Caco-2 (cell line): ENCODE data around the gene SHB. TPM values are rescaled to one million over a fixed set of nuclear protein-coding genes. Genes with fewer than 3 reads are reported as not detected.

ENCODE experiments used
- BruUV-seq: library from RNA; stranded (reverse); fragments of 400-500 nt; replicated peaks from 2 replicates; lab custom pipeline; 2021; lab: Mats Ljungman, UMichigan
- CTCF ChIA-PET: fragments of 300-600 bp; sonication (Branson Sonifier 250); formaldehyde crosslinking; loops from one replicate; lab custom pipeline; 2022; ENCODE audit warnings: antibody characterized with exemption; lab: Charles Lee
- POLR2A ChIA-PET: fragments of 300-600 bp; sonication (Branson Sonifier 250); formaldehyde crosslinking; loops from one replicate; lab custom pipeline; 2022; ENCODE audit warnings: antibody characterized with exemption; lab: Charles Lee
- DNase-seq, 2 experiments: peaks; one replicate each; pipeline versions ENCODE4 v3.0.0 to v3.0.0-alpha.2; 2020 to 2022
- H3K27me3 ChIP-seq: replicated peaks from 2 replicates; pipeline ENCODE4 v1.6.0; 2011; ENCODE audit warnings: low read length; ENCODE audit not compliant: control insufficient read depth, insufficient read depth
- H3K36me3 ChIP-seq: 2 replicates; pipeline ENCODE4 v1.5.1; 2011; ENCODE audit warnings: low read length; ENCODE audit not compliant: control insufficient read depth, insufficient read depth
- H3K4me1 ChIP-seq: fragments of 250-450 bp; sonication (Bioruptor Pico); 2 replicates; pipeline ENCODE4 v1.5.1; 2020; ENCODE audit warnings: mild to moderate bottlenecking
- H3K4me3 ChIP-seq: 2 replicates; pipeline ENCODE4 v1.5.1; 2011; ENCODE audit warnings: low read depth, mild to moderate bottlenecking, control low read depth, low read length
- H3K9me3 ChIP-seq: fragments of 250-450 bp; sonication (Bioruptor Pico); 2 replicates; pipeline ENCODE4 v1.5.1; 2020; ENCODE audit warnings: mild to moderate bottlenecking, moderate library complexity
- H3K27ac Mint-ChIP-seq: one replicate; pipeline ENCODE4 v1.8.0; 2022; ENCODE audit warnings: mixed read lengths; ENCODE audit not compliant: unreplicated experiment
- H3K27me3 Mint-ChIP-seq: one replicate; pipeline ENCODE4 v1.8.0; 2022; ENCODE audit warnings: mixed read lengths; ENCODE audit not compliant: insufficient read depth, unreplicated experiment
- H3K36me3 Mint-ChIP-seq: one replicate; pipeline ENCODE4 v1.8.0; 2022; ENCODE audit warnings: mild to moderate bottlenecking, mixed read lengths; ENCODE audit not compliant: insufficient read depth, unreplicated experiment
- H3K4me1 Mint-ChIP-seq: one replicate; pipeline ENCODE4 v1.8.0; 2022; ENCODE audit warnings: low read depth, mixed read lengths; ENCODE audit not compliant: unreplicated experiment
- H3K4me3 Mint-ChIP-seq: one replicate; pipeline ENCODE4 v1.8.0; 2022; ENCODE audit warnings: mild to moderate bottlenecking, moderate library complexity, mixed read lengths; ENCODE audit not compliant: unreplicated experiment
- H3K9me3 Mint-ChIP-seq: one replicate; pipeline ENCODE4 v1.8.0; 2022; ENCODE audit warnings: mixed read lengths; ENCODE audit not compliant: unreplicated experiment
- intact Hi-C: fragments of 100-400 bp; cut with micrococcal nuclease; formaldehyde crosslinking; loops from one replicate; pipeline ENCODE4 v1.10.0; 2022; ENCODE audit not compliant: unreplicated experiment
- total RNA-seq: library from RNA; stranded (reverse); gene quantifications from 2 replicates; pipeline ENCODE4 v1.2.3, GENCODE V29; 2022
- TF ChIP-seq, protein P1 (sequence below), 2 experiments: fragments of 200-600 bp in 1 of 2; IDR thresholded peaks; 1 replicate in 1 of 2; 2 replicates in 1 of 2; pipeline versions ENCODE4 v1.5.1 to v1.8.0; 2011 to 2022; ENCODE audit warnings: antibody characterized with exemption in 1 of 2, control low read depth in 1 of 2, inconsistent platforms in 1 of 2, low read depth in 1 of 2, low read length in 1 of 2, mild to moderate bottlenecking in 1 of 2, moderate library complexity in 1 of 2; ENCODE audit not compliant: insufficient read depth in 1 of 2, severe bottlenecking in 1 of 2, unreplicated experiment in 1 of 2

SHB gene
- total RNA-seq, 1 experiment from 2014 or later, result 18.3 TPM

DNA sequence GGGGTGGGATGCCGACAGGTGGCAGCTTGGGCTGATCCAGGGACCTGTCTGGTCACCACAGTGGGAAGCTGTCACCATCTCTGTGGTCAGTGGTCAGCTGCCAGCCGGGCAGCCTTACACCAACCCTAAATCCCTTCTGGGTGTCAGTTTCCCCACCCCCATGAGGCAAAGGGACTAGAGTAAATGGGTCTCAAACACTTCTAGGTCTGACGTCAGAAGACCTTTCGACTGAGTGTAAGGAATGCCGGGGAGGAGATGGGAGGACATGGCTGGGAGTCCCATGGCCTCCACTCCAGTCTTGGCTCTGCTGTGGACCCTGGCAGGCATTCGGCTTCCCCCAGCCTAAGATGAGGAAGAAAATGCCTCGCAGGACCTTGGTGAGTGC lies 124.8 kb downstream of the SHB start:
- H3K36me3 ChIP-seq, result peaks cover 2% of the 10 kb centered on the region
- intact Hi-C loops, result no loop called here
- Mint-ChIP-seq H3K36me3 (peaks cover 45% of the 10 kb centered on the region), H3K4me3 (peak overlapping the region; percentile 32), H3K27me3 (no peaks in the 10 kb centered on the region), H3K4me1 (peaks cover 35% of the 10 kb centered on the region), H3K9me3 (no peaks in the 10 kb centered on the region), H3K27ac (peak overlapping the region; percentile 74)
- H3K9me3 ChIP-seq, result no peaks in the 10 kb centered on the region
- DNase-seq, result no peak
- TF ChIP-seq, protein P1, sequence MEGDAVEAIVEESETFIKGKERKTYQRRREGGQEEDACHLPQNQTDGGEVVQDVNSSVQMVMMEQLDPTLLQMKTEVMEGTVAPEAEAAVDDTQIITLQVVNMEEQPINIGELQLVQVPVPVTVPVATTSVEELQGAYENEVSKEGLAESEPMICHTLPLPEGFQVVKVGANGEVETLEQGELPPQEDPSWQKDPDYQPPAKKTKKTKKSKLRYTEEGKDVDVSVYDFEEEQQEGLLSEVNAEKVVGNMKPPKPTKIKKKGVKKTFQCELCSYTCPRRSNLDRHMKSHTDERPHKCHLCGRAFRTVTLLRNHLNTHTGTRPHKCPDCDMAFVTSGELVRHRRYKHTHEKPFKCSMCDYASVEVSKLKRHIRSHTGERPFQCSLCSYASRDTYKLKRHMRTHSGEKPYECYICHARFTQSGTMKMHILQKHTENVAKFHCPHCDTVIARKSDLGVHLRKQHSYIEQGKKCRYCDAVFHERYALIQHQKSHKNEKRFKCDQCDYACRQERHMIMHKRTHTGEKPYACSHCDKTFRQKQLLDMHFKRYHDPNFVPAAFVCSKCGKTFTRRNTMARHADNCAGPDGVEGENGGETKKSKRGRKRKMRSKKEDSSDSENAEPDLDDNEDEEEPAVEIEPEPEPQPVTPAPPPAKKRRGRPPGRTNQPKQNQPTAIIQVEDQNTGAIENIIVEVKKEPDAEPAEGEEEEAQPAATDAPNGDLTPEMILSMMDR (IDR thresholded peaks at IDR 0.05; ENCODE audit: insufficient read depth in 1 of 2, low read depth in 1 of 2, low read length in 1 of 2, severe bottlenecking in 1 of 2, unreplicated experiment in 1 of 2), result no peak
- H3K4me1 ChIP-seq, result peaks cover 60% of the 10 kb centered on the region
- no TSS peak for BruUV-seq
- no peak overlapping the region for H3K4me3 ChIP-seq
- POLR2A ChIA-PET, result no interaction called here
- CTCF ChIA-PET, result interaction anchor here (1.6 kb wide), 1 partner anchor 35 kb away, joined by 5 read pairs; no protein-coding TSS in a partner anchor
- no peaks in the 10 kb centered on the region for H3K27me3 ChIP-seq

DNA sequence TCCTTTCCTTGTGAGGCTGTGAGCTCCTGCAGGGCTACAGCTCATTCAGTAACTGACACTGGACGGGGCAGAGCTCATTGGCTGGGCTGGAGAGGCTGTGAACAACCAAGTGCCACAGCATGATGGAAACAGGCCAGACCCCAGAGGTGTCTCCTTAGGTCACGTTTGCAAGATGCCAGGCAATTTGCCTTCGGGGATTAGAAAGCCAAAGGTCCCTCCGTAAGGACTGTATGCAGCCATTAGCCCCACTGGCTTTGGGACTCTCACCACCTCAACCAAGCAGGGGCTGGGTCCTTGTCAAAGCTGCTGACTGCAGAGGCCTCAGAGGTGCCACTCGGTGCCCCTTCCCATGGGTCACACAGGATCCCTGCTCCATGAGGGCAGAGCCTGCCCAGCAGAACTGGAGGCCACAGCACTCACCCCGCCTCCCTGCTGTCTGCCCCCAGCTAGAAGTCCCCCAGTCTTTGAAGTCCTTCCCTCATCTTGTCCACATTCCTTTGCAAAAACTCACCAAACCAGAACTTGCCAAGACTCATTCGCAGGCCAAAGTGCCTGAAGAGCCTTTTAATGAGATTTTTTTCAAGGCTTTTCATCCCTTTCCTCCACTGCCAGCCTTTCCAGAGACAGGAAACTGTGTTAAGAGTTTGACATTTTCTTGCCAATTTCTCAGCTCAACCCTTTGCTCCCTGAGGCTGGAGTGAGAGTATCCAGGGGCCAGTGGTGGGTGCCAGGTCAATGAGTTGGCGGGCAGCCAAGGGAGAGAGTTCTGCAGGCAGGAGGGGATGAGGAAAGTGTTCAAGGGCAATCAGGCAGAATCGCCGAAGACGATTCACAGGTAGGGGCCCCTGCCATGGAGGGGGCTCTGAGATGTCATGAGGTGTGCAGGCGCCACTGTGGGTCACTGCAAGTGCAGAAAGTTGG lies 125.4 kb downstream of the SHB start:
- TF ChIP-seq, protein P1 (IDR thresholded peaks at IDR 0.05; ENCODE audit: insufficient read depth in 1 of 2, low read depth in 1 of 2, low read length in 1 of 2, severe bottlenecking in 1 of 2, unreplicated experiment in 1 of 2), result no peak
- Histone ChIP-seq H3K36me3 (peaks cover 2% of the 10 kb centered on the region), H3K4me3 (no peak overlapping the region), H3K9me3 (no peaks in the 10 kb centered on the region), H3K27me3 (no peaks in the 10 kb centered on the region), H3K4me1 (peaks cover 65% of the 10 kb centered on the region)
- intact Hi-C loops, result loop anchor here (2.0 kb wide), 2 partner anchors 23 to 31 kb away; no protein-coding TSS in a partner anchor
- no peaks in the 10 kb centered on the region for H3K27me3 Mint-ChIP-seq
- POLR2A ChIA-PET, result interaction anchor here (0.5 kb wide), 1 partner anchor 35 kb away, joined by 3 read pairs; no protein-coding TSS in a partner anchor
- H3K4me1 Mint-ChIP-seq, result peaks cover 35% of the 10 kb centered on the region
- DNase-seq, result peak; percentile 69 to 80
- peak overlapping the region; percentile 32 for H3K4me3 Mint-ChIP-seq
- H3K27ac Mint-ChIP-seq, result peak overlapping the region; percentile 74
- H3K36me3 Mint-ChIP-seq, result peaks cover 46% of the 10 kb centered on the region
- BruUV-seq, result TSS peak; percentile 24
- CTCF ChIA-PET, result interaction anchor here (1.3 to 1.6 kb wide), 2 partner anchors 30 to 35 kb away, joined by 5 read pairs; no protein-coding TSS in a partner anchor
- H3K9me3 Mint-ChIP-seq, result no peaks in the 10 kb centered on the region

DNA sequence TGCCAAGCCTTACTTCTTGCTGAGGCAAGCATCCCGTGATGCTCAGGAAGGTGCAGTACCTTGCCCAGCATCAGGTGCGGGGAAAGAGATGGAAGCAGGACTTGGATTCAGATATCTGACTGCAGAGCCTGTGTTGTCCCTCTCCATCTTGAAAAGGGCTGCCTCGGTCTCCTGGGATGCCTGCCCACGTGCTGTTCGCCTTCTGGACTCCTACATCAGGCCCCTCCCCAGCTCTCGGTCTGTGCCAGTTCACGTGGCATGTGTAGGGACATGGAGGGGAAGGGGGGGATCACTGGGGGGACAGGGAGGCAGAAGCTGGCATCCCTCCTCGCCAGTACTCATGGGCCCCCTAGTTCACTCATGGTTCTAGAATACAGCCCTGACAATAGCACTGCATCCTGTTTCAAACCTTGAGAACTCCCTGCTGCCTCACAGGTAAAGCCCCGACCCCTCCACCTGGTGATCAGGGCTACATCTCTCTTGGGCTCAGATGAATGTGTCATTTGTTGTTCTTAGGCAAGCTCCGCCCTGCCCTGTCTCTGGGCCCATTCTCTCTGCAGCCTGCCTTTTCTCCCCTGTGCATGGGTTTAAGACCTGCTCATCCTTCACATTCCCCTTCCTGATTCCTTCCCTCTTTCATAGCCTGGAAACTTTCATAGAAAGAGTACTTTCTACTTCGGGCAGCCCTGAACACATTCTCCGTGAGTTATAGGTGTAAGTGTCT lies 126.2 kb downstream of the SHB start:
- Histone ChIP-seq H3K4me1 (peaks cover 65% of the 10 kb centered on the region), H3K4me3 (no peak overlapping the region), H3K27me3 (no peaks in the 10 kb centered on the region), H3K36me3 (peaks cover under 1% of the 10 kb centered on the region), H3K9me3 (no peaks in the 10 kb centered on the region)
- Mint-ChIP-seq H3K27me3 (no peaks in the 10 kb centered on the region), H3K4me1 (peaks cover 35% of the 10 kb centered on the region), H3K36me3 (peaks cover 39% of the 10 kb centered on the region), H3K4me3 (peak overlapping the region; percentile 27), H3K9me3 (no peaks in the 10 kb centered on the region), H3K27ac (peak overlapping the region; percentile 74)
- no peak for DNase-seq
- CTCF ChIA-PET, result interaction anchor here (1.3 to 1.6 kb wide), 2 partner anchors 29 to 34 kb away, joined by 5 read pairs; no protein-coding TSS in a partner anchor
- no TSS peak for BruUV-seq
- intact Hi-C loops, result loop anchor here (2.0 kb wide), 2 partner anchors 24 to 30 kb away; no protein-coding TSS in a partner anchor
- POLR2A ChIA-PET, result interaction anchor here (0.5 kb wide), 1 partner anchor 34 kb away, joined by 3 read pairs; no protein-coding TSS in a partner anchor
- TF ChIP-seq, protein P1 (IDR thresholded peaks at IDR 0.05; ENCODE audit: insufficient read depth in 1 of 2, low read depth in 1 of 2, low read length in 1 of 2, severe bottlenecking in 1 of 2, unreplicated experiment in 1 of 2), result no peak
